Kasumi-1 (cell line): ENCODE data around the gene STK32C.
A peak's percentile ranks its signal among the peaks of the same experiment; 100 is the strongest.

Experiments
- DNase-seq, 2 experiments: peaks; one replicate each; lab custom pipeline; 2025; lab: John Stamatoyannopoulos, UW

STK32C gene

DNA sequence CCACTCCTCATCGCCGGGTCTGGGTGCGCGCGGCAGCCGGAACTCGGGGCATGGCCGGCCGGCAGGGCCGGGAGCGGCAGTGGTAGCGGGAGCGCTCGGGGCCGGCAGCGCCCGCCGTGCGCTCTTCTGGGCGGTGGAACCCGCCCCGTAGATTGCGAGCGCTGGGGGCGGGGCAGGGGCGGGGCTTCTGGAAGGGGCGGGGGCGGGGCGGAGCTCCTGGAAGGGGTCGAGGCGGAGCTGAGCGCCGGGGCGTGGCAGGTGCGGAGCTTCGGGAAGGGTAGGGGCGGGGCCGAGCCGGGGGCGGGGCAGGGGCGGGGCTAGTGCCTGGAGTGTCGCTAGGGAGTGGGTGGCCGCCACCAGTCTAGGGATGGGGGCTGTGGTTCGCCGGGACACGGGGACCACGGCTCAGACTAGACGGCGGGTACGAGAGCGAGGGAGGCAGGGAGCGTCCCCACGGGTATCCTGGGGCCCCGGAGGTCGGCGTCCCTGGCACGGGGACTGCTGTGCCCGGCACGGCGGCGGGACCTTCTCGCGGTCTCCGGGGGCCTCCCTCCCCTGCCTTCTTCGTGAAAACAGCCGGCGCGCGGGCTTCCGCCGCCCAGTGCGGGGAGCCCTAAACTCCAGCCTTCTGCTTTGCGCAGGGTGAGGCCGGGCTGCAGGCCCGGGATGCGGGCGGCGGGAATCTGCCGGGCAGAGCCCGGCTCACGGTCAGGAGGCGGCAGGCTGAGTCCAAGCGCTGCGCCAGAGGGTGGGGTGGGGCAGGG, at the start of gene STK32C:
Gene STK32C, minus strand, starts transcription at position 128 of the 764 bp plus-strand sequence. Its CDS starts 117 bp downstream, at position 11.
- peak; percentile 88 to 93 for DNase-seq

DNA sequence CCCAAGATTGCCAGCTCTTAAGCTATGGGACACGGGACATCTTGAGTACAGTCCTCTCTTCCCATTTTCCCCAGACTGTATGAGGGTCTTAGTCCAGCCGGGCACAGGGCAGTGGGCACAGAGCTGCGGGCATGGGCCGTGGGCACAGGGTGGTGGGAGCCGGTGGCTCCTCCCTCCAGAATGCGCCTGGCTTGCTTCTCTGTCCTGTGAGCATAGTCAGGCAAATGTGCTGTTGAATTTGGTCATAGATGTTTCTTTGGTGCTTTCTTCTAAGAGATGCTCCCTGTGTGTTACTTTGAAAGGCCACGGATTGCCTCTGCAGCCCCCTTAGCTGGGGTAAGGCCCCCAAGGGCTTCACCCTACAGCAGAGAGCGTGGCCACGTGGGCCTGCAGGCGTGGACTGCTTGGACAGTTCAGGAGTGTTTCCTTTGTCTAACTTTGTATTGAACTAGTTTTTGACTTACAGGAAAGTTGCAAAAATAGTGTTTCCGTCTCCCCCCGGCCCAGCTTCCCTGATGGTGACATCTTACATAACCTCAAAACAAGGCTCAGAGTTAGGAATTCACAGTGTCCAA, 49.0 kb upstream of the STK32C start:
- no peak for DNase-seq

DNA sequence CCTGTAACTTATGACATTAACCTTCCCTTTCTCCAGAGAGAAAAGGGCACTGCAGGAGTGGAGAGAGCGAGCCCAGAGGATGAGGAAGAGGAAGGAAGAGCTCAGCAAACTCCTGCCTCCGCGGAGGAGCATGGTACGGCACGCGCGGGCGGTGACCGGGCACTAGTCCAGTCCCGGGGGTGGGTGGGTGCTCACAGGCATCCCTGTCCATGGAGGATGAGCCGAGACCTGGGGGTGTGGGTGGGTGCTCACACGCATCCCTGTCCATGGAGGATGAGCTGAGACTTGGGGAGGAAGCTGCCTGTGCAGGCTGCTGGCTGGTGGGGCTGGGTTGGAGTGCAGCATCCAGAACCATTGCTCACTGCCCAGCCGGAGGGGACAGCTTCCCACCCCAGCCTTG, 48.0 kb upstream of the STK32C start:
- no peak for DNase-seq

DNA sequence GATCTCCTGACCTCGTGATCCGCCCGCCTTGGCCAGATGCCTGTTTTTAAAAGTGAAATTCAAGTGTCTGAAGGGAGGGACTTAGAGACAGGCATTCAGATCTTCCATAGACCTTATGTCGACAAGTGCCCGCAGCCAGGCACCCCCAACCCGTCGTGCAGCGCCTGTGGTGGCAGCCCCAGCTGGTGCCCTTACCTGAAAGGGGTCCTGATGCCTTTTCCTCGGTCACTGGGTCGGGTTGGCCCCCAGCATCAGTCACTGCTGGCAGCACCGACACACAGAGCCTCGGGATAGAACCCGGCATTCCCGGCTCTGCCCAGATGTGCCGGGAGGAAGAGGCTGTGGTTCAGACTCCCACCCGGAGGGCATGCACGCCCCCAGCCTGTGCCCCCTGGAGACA, 47.5 kb upstream of the STK32C start:
- DNase-seq, result no peak

DNA sequence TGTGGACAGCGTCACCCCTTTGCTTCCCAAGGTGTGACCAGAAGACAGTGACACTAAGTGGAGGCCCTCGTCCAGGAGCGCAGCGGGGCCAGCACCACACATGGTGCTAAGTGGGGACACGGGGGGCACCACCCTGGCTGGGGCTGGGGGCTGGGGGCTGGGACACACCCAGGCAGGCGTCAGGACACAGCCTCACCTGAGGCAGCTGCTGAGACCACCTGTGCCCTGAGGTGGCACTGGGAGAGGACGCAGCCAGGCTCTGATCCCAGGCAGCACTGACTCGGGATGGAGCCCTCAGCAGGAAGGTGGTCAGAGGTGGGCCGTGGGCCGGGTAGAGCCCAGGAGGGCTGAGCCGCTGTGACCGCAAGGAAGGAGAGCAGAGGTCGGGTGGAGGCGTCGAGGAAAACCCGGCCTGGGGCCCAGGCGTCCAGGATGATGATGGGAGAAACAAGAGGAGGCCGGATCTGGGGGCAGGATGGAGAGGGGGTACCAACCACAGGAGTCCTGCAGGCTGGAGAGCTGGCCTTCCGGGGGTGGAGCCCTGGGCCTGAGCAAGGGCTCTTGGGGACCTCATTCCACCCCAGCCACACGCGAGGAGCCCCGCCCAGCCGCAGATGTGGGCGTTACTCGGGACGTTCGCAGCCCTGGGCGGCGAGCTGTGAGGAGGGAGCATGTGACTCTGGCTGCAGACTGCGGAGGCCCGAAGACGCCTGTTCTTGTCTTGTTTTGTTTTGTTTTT, 46.8 kb upstream of the STK32C start:
- no peak for DNase-seq

DNA sequence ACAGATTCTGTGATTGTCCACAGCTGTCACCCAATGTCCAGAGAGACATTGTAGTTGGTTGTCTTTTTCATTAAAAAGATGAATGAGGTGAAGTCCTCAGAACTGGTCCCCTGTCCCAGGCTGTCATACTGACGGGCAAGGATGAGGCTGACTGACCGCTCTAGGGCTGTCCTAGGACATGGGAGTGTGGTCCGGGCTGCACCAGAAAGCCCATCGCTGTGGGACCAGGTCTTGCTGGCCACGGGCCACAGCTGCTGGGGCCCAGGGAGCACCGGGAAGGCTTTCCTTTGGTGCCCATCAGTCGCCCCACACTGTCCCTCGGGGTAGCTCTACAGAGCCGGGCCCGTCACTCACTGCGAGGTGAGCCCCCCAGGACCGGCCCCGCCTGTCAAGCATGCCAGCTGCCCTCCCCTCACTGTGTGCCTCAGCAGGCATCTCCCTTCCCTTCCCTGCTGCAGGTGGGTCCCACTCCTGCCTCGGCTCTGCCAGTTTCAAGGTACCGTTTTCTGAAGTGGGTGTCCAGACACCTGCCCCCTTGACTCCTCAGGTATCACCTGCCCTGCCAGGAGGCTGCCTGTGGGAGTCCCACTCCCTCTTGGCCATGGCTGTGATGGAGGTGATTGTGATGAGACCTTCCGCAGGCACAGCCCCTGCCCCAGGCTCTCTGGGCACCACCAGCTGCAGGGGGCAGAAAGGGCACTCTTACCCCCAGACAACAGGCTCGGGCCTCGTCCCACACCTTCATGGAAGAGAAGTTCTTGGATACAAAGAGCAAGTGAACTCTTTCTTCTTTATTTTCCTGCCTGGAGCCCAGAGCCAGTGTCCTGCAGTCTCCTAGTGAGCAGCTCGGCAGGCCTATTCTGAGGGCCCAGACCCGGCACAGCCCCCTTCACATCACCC, 46.0 kb upstream of the STK32C start:
- no peak for DNase-seq

DNA sequence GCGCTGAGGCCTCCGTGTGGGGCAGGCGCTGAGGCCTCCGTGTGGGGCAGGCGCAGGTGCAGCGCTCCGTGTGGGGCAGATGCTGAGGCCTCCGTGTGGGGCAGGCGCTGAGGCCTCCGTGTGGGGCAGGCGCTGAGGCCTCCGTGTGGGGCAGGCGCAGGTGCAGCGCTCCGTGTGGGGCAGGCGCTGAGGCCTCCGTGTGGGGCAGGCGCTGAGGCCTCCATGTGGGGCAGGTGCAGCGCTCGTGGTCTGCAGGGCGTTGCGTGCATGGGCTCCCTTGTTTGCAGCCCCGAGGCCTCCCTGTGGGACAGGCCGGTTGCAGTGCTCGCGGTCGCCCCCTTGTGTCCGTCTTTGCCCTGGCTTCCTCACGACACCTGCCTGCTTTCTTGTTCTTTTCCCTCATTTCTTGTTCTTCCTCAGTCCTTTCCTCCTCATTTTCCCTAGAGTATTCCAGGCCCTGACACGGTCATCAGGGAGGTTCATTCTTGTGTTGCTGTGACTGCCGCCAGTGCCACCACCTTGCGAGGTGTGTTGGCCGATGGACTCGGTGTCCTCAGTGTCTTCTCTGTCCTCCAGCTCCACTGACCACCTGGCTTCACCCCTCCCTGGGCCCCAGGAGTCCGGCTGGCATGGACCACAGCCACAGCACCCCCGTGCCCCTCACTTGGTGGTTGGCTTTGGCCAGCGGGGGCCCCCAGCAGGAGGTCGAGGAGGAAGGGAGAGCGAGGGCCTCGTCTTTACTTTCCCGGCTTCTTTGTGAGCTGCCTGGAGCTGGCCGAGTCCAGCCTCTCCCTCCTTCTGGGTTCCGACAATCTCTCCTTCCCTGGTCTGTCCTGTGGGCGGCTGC, 44.9 kb upstream of the STK32C start:
- DNase-seq, result peak; percentile 56 to 78

DNA sequence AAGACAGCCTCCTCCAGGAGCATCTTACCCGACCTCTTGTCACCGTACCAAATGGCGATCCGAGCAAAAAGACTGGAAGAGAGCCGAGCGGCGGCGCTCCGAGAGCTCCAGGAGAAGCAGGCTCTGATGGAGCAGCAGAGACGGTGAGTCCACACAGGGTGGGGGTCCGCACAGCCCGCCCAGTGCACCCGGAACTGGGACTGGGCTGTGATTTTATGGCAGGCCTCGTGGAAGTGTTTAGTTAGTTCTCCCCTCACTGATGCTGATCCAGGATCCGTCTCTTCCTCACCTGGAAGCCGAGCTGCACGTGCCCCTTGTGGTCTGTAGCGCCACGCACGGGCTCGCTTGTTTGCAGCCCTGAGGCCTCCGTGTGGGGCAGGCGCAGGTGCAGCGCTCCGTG, 43.9 kb upstream of the STK32C start:
- DNase-seq, result no peak

DNA sequence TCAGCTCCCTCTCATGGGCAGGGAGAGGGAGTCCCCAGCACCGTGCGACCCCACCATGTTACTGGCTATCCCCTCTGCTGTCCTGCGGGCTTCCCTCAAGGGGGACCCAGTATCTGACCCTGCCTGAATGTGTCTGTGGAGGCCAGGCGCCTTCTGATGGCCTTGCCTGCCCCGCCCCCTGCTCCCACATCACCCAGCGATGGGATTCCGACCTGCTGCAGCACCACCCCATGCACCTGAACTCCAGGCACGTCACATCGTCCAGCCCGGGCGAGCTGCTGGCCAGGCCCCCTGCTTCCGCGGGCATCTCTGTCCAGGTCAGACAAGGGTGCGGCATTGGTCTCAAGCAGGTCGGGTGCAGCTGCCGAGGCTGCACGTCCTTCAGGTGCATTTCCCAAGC, 43.2 kb upstream of the STK32C start:
- DNase-seq, result no peak

DNA sequence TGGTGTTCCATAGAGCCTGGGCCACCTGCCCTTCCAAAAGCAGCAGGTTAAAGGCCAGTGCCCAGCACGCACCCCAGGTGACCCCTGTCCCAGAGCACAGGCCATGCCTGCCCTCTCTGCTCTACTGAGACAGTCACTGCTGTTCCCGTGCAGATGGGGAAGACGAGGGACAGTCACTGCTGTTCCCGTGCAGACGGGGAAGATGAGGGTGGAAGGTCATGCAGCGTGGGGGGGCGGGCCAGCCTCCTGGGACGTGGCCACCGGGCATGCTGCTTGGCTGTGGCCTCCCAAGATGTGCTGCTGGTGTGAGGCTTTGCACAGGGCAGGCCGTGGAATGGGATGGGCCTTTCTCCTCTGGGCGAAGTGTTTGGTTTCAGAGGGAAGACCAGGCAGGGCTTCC, 42.6 kb upstream of the STK32C start:
- no peak for DNase-seq

DNA sequence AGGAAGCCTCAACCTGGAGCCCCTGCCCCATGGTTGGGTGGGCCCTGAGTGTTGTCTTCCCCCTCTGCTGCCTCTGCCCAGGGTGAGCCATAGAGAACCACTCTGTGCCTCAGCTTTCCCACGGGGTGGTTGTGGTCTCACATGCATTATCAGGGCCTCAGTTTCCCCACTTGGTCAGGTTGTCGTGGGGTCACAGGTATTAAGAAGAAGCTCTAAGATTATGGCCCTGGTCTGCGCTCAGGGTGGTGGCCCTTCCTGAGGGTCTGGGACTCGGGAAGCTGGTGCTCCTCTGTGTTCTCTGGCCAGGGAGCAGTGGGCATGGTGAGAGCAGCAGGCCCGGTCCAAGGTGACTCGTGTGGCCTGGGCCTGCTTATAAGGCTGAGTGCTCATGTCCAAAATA, 42.0 kb upstream of the STK32C start:
- no peak for DNase-seq

DNA sequence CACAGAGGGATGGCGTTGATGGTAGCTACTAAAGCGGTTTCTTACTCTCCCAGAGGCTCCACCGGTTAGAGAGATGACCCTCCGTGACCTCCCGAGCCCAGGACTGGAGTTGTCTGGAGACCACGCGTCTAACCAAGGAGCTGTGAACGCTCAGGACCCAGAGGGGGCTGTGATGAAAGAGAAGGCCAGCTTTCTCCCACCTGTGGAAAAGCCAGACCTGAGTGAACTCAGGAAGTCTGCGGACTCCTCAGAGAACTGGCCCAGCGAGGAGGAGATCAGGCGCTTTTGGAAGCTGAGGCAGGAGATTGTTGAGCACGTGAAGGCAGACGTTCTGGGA, 40.1 kb upstream of the STK32C start:
- no peak for DNase-seq

DNA sequence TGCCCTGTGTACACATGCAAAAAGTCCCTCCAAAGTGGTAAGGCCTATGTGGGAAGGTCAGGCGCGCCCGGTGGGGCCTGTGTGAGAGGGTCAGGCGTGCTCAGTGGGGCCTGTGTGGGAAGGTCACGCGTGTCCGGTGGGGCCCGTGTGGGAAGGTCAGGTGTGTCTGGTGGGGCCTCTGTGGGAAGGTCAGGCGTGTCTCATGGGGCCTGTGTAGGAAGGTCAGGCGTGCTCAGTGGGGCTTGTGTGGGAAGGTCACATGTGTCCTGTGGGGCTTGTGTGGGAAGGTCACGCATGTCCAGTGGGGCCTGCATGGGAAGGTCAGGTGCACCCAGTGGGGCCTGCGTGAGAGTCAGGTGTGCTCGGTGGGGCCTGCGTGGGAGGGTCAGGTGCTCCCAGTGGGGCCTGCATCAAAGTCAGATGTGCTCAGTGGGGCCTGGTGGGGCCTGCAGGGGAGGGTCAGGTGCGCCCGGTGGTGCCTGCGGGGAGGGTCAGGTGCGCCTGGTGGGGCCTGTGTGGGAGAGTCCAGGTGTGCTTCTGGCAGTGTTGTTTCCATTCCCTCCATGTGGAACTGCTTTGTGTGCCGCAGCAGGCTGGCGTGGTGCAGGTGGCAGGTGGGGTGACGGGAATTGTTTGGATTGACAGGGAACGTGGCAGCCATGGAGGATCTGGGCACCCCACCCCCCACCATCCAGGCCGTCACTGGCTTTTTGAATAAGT, 39.6 kb upstream of the STK32C start:
- DNase-seq, result no peak

DNA sequence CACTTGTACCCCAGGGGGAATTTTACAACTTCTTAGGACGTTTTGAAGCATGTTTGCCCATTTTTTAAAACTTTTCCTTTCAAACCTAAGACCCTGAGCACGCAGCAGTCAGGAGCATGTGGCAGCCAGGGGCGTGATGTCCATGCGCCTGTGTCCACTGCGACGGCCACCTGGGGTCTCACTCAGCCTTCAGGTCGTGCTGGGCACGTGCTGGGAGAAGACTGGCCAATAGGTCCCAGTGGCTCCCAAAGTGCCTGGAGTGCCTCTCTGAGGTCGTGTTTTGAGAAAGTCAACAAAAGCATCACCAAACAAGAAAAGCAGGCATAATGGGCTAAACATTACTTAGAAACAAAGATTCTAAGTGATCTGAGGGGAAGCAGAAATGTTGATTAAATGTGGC, 39.1 kb upstream of the STK32C start:
- no peak for DNase-seq

DNA sequence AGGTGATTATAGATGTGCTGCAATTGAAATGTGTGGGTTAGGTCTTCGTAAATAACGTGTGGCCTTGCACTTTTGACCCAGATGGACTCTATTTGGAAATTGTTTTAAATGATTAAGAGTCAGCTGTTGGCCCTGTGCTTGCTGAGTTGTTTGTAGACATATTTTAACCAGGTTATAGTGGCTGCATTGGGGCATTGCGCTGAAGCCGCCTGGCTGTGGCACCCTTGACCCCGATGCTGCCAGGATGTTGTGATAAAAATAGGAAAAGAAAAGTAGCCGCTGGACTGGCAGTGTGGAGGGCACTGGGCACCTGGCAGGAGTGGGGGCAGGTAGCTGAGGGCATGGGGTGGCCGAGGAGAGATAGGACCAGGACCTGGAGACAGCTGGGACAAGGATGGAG, 37.6 kb upstream of the STK32C start:
- DNase-seq, result no peak

DNA sequence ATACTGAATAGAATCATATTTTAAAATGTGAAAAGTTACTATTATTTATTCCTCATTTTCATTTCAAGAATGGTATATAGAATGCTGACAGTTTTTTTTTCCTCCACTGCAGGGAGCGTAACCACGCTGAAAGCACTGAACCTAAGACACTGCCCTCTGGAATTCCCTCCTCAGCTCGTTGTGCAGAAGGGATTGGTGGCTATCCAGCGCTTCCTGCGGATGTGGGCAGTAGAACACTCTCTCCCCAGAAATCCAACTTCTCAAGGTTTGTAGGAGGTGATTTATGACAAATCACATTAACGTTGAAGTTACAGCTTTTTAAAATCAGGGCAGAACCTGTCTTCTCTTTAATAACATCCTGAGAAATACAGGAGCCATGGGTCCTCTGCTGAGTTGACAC, 36.6 kb upstream of the STK32C start:
- DNase-seq, result no peak

DNA sequence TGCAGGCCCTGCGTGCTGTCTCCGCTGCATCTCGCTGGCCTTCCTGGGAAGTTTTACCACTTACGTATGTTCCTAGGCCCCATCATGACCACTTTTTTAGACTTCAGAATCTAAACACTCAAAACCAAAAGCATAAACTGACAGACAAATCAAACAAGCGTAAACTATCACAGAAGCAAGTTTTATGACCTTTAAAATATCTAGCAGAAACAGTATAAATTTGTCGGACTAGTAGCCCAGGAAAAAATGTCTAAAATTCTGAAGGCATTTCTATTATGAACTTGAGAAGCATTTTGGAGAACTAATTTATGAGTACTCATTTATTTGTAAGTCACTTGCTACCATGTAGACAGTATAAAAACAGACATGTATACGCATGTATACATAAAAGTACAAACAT, 34.8 kb upstream of the STK32C start:
- DNase-seq, result no peak

DNA sequence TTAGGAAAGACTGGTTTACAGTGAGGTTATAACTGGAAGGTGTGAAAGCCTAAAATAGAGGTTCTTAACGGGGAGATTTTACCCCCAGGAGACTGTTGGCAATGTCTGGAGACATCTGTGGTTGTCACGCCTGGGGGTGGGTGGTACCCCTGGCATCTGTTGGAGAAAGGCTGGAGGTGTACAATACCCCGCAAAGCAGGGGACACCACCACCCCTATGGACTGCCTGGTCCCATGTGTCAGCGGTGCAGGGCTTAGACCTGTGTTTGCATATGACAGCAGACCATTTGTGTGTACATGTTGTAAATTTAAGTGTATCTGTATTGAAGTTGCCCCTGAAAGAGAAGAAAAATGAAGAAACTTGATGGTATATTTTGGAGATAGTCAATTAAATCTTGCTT, 34.0 kb upstream of the STK32C start:
- DNase-seq, result no peak

DNA sequence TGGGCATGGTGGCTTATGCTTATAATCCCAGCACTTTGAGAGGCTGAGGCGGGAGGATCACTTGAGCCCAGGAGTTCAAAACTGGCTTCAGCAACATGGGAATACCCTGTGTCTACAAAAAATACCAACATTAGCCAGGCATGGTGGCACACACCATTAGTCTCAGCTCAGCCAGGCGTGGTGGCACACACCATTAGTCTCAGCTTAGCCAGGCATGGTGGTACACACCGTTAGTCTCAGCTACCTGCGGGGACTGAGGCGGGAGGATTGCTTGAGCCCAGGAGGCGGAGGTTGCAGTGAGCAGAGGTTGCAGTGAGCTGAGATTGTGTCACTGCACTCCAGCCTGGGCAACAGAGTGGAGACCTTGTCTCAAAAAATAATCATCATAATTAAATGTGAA, 33.3 kb upstream of the STK32C start:
- DNase-seq, result no peak

DNA sequence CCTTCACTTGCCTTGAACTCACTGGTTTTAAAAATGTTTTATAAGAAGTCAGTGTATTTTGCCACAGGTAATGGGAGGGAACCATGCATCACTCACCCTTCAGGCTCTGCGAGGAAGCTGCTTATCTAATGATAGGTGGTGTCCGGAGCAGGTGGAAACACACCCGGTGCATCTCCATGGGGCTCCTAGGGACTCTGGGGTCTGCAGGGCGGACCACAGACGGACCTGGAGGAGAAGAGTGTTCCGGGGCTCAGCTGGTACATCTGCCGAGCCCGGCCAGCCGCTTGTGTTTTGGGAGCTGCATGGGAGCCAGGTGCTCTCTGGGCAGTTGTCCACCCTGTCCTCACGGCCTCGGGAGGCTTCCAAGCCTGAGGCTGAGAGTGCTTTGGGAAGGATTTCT, 31.5 kb upstream of the STK32C start:
- no peak for DNase-seq

DNA sequence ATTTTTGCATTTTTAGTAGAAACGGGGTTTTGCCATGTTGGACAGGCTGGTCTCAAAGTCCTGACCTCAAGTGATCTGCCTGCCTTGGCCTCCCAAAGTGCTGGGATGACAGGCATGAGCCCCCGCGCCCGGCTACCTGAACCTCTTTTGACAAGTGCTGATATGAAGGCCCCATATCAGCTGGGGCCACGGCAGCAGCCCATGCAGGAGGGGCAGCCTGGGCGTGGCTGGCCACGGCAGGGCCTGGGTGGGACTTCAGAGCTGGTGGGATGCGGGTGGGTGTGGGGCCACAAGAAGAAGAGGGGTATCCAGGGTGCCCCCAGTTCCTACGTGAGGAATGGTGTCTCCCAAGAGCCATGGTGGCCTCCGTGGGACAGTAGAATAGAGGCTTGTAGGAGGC, 31.1 kb upstream of the STK32C start:
- DNase-seq, result no peak
